Large intestine (tissue), 3 donors: ENCODE measurements around the gene TTC7B. TPM values are rescaled to one million over a fixed set of nuclear protein-coding genes. Genes with fewer than 3 reads are reported as not detected.

Source experiments
- DNase-seq, 2 donors: peaks; one replicate each; pipeline versions ENCODE4 v3.0.0 to v3.0.0-alpha.2; 2013
- H3K27ac ChIP-seq: one replicate; pipeline ENCODE4 v1.5.1; 2013; ENCODE audit warnings: low read length
- H3K27me3 ChIP-seq: 2 replicates; pipeline ENCODE4 v1.6.1; 2013; ENCODE audit warnings: low read length; ENCODE audit not compliant: control insufficient read depth, insufficient read depth
- H3K36me3 ChIP-seq: 2 replicates; pipeline ENCODE4 v1.6.1; 2013; ENCODE audit warnings: low read length; ENCODE audit not compliant: control insufficient read depth, insufficient read depth
- H3K4me1 ChIP-seq: one replicate; pipeline ENCODE4 v1.6.1; 2013; ENCODE audit warnings: low read length; ENCODE audit not compliant: control insufficient read depth, insufficient read depth
- H3K4me3 ChIP-seq: one replicate; pipeline ENCODE4 v1.5.1; 2013; ENCODE audit warnings: low read length
- H3K9me3 ChIP-seq: one replicate; pipeline ENCODE4 v1.6.1; 2013; ENCODE audit warnings: mild to moderate bottlenecking, low read depth, low read length, moderate library complexity; ENCODE audit not compliant: control insufficient read depth
- WGBS: methylation state at CpG from one replicate; pipeline ENCODE4 v1.1.5; 2013; ENCODE audit warnings: low lambda C conversion rate; ENCODE audit not compliant: insufficient coverage; 5-methylcytosine and 5-hydroxymethylcytosine counted together
- polyA plus RNA-seq: library from polyadenylated mRNA; unstranded; fragments of 120-200 nt; gene quantifications from one replicate; pipeline ENCODE4 v1.2.1, GENCODE V29; 2013

Gene TTC7B
- polyA plus RNA-seq, 1 donor, result 12.2 TPM

DNA sequence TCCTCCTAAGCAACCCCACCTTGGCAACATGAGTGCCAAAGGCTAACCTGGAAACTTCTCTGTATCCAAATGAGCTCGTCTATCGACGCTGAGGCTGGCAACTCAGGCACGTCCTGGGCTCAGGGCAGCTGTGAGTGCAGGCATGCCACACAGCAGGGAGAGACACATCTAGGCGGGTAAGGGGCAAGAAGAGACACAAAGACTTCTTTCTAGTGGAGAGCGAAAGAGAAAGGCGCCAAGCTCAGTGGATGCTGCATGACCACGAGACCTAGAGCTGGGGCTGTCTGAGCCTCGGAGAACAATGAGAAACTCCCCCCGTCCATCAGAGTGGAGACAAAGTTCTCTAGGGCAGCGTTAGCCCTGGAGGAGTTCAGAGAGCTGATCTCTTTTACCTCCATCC, 249.0 kb downstream of the TTC7B start:
- no peak for DNase-seq
- Histone ChIP-seq H3K9me3 (no peaks in the 10 kb centered on the region), H3K27me3 (no peaks in the 10 kb centered on the region), H3K27ac (no peak overlapping the region), H3K4me1 (no peaks in the 10 kb centered on the region), H3K4me3 (no peak overlapping the region), H3K36me3 (no peaks in the 10 kb centered on the region)
- WGBS, result no CpG with 5 or more reads among the region's 11 CpGs

DNA sequence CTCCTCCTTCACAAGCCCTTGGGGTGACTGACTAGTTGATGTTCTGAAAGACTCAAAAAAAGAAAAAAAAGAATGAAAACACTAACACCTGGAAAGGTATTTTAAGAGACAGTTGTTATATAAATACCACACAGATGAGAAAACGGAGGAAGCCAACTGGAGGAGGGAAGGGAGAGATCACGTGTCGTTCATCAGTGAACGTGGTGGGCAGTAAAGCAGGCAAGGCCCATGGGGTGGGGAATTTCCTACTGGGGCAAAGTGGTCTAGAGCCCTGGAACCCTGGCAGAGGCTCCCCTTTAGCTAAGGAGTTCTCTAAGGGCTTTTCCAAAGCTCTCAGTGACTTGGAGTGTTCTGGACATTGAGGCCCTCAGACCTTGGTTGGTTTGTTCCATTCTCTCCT, 249.7 kb downstream of the TTC7B start:
- no peaks in the 10 kb centered on the region for H3K27me3 ChIP-seq
- DNase-seq, result no peak
- WGBS, result no CpG with 5 or more reads among the region's 4 CpGs
- no peak overlapping the region for H3K4me3 ChIP-seq
- H3K9me3 ChIP-seq, result no peaks in the 10 kb centered on the region
- no peak overlapping the region for H3K27ac ChIP-seq
- no peaks in the 10 kb centered on the region for H3K36me3 ChIP-seq
- H3K4me1 ChIP-seq, result no peaks in the 10 kb centered on the region

DNA sequence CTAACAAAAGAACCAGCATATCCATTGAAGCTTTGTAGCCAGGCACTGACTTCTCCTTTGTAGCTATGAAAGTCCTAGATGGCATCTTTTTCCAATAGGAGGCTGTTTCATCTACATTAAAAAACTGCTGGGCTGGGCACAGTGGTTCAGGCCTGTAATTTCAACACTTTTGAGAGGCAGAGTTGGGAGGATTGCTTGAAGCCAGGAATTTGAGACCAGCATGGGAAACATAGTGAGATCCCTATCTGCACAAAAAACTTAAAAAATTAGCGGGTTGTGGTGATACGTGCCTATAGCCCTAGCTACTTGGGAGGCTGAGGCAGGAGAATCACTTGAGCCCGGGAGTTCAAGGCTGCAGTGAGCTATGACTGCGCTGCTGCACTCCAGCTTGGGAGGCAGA, 251.7 kb downstream of the TTC7B start:
- Histone ChIP-seq H3K27ac (no peak overlapping the region), H3K36me3 (no peaks in the 10 kb centered on the region), H3K4me1 (no peaks in the 10 kb centered on the region), H3K4me3 (no peak overlapping the region), H3K9me3 (no peaks in the 10 kb centered on the region), H3K27me3 (no peaks in the 10 kb centered on the region)
- no peak for DNase-seq
- WGBS, result 100% methylated on average over 1 of the region's 4 CpGs

DNA sequence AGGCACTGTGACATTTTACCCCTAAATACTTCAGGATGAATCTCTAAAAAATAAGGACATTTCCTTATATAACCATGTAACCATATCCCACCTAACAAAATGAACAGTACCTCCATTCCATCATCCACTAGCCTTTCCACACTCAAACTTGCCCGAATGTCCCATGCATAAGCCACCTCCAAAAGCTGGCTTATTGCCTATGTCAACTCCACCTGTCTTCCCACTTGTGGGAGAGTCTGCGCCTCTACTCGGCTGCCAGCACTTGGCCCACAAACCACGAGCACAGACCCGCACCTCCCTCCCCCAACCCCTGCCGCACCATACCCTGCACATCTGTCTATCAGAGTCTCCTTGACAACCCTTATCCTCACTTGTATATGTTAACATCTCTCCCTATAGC, 253.6 kb downstream of the TTC7B start:
- DNase-seq, result no peak
- no peaks in the 10 kb centered on the region for H3K36me3 ChIP-seq
- H3K4me3 ChIP-seq, result no peak overlapping the region
- H3K4me1 ChIP-seq, result peaks cover 4% of the 10 kb centered on the region
- no peaks in the 10 kb centered on the region for H3K27me3 ChIP-seq
- H3K27ac ChIP-seq, result no peak overlapping the region
- H3K9me3 ChIP-seq, result no peaks in the 10 kb centered on the region
- WGBS, result no CpG with 5 or more reads among the region's 6 CpGs

DNA sequence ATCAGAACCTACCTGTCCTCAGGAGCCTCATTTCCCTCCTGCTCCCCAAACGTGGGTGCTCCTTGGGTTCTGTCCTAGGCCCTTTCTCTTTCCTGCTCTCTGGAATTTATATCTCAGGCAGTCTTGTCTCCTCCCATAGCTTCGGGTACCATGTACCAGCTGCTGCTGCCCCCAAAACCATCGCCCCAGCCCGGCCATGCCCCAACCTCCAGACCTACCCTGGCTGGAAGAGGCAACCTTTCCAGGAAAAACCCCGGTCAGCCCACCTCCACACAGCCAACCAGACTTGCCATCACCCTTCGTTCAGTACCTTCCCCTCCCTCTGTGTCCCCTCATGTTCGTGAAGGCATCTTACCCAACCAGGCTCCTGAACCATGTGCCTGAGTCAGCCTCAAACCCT, 254.3 kb downstream of the TTC7B start:
- WGBS, result 88% methylated on average over 1 of the region's 7 CpGs

DNA sequence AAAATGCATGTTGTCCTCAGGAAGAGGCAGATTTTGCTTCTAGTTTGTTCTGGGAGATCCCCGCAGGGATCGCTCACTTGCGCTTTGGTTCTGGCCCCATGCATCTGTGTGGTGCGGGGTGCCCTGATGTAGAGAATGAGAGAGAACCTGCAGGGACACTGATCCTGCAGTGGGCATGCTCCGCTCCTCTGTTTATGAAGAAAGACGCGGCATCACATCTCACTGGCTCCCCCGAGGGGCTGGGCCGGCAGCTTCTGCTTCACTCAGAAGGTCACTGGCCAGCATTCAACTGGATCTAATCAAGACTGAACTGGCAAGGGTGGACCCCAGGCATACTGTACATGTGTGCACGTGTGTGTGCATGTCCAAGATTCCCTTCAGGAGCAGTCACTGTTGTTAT, 255.2 kb downstream of the TTC7B start:
- no CpG with 5 or more reads among the region's 10 CpGs for WGBS
- DNase-seq, result no peak
- Histone ChIP-seq H3K4me1 (peaks cover 21% of the 10 kb centered on the region), H3K4me3 (no peak overlapping the region), H3K27me3 (no peaks in the 10 kb centered on the region), H3K9me3 (no peaks in the 10 kb centered on the region), H3K36me3 (no peaks in the 10 kb centered on the region), H3K27ac (no peak overlapping the region)

More for the DNA sequence above, 254.3 kb downstream of the TTC7B start:
- Histone ChIP-seq H3K9me3 (no peaks in the 10 kb centered on the region), H3K27me3 (no peaks in the 10 kb centered on the region), H3K4me3 (no peak overlapping the region), H3K4me1 (peaks cover 11% of the 10 kb centered on the region), H3K36me3 (no peaks in the 10 kb centered on the region), H3K27ac (no peak overlapping the region)
- no peak for DNase-seq

DNA sequence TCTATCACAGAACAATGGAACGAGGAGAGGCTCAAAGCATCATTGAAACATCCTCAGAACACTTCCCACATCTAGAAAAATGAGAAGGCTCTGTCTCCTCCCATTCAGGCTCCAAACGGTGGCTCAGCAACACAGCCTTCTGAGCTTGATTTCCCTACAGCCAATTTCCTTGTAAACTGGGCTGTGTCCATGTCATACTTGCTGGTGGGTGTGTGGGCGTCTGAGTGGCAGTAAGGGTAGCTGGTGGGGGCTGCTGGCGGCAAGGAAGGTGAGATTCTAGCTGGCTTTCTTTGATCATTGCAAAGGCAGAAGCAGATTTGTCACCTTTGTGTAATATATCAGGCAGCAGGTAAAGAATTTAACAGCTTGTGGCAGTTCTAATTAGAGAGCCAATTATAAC, 255.7 kb downstream of the TTC7B start:
- Histone ChIP-seq H3K27me3 (no peaks in the 10 kb centered on the region), H3K4me3 (no peak overlapping the region), H3K4me1 (peaks cover 24% of the 10 kb centered on the region), H3K9me3 (no peaks in the 10 kb centered on the region), H3K27ac (no peak overlapping the region), H3K36me3 (no peaks in the 10 kb centered on the region)
- no CpG with 5 or more reads among the region's 4 CpGs for WGBS
- DNase-seq, result no peak

DNA sequence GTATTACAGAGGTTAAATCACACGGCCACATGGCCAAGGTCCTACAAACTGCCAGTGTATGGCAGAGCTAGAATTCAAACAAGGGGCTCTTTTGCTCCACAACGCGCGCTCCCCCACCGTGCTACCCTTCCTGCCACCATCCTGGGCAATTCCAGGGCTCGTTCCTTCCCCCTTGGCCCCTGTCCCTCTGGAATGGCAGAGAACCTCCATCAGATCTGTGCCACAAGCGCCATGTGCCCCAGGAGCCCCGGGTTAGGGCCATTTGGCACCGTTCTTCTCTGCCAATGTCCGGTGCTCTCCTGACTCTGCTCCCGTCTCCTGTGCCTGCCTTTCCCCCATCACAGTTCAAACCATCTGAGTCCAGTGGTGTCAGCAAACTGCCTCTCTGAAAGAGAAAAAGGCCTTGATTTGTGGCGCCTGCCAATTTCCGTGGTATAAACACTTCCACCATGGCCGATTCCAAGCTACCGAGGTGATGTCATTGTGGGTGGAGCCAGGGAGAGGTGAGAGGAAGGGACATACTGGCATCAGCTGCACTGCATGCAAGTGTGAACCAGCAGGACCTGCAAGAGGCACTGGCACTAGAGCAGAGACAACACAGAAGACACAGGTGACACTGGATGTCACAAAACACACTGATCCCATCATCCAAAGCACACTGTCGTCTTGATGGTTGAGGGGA, 256.3 kb downstream of the TTC7B start:
- WGBS, result no CpG with 5 or more reads among the region's 16 CpGs
- no peaks in the 10 kb centered on the region for H3K9me3 ChIP-seq
- H3K27me3 ChIP-seq, result no peaks in the 10 kb centered on the region
- peaks cover 24% of the 10 kb centered on the region for H3K4me1 ChIP-seq
- H3K4me3 ChIP-seq, result no peak overlapping the region
- no peak for DNase-seq
- no peak overlapping the region for H3K27ac ChIP-seq
- H3K36me3 ChIP-seq, result no peaks in the 10 kb centered on the region

DNA sequence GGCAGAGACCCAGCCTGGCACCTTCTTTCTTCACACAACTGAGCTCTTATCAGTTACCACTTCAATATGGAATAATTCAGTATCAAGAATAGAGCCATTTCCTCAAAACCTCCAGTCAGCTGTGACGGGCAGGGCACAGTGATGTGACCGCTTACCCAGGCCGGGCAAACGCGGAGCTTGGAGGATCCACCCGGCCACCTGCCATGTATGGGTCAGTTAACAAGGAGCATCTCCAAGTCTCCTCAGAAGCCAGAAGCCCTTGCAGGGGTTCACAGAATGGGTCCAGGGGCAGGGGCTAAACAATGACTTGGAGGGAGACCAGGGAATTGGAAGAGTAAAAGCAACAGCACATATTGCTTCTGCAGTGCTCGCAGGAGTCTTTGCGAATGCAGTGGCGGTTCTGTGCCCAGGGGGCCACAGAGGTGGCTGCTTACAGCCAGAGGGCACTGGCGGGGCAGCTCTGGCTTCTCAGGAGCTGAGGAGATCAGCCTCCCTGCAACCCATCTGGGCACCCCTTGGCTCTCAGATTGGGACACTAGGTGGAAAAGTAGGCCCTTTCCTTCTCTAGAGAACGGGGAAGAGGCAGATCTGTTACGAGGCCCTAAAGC, 257.1 kb downstream of the TTC7B start:
- Histone ChIP-seq H3K27me3 (no peaks in the 10 kb centered on the region), H3K4me1 (peaks cover 24% of the 10 kb centered on the region), H3K27ac (no peak overlapping the region), H3K4me3 (no peak overlapping the region), H3K36me3 (no peaks in the 10 kb centered on the region), H3K9me3 (no peaks in the 10 kb centered on the region)
- DNase-seq, result no peak
- no CpG with 5 or more reads among the region's 12 CpGs for WGBS

DNA sequence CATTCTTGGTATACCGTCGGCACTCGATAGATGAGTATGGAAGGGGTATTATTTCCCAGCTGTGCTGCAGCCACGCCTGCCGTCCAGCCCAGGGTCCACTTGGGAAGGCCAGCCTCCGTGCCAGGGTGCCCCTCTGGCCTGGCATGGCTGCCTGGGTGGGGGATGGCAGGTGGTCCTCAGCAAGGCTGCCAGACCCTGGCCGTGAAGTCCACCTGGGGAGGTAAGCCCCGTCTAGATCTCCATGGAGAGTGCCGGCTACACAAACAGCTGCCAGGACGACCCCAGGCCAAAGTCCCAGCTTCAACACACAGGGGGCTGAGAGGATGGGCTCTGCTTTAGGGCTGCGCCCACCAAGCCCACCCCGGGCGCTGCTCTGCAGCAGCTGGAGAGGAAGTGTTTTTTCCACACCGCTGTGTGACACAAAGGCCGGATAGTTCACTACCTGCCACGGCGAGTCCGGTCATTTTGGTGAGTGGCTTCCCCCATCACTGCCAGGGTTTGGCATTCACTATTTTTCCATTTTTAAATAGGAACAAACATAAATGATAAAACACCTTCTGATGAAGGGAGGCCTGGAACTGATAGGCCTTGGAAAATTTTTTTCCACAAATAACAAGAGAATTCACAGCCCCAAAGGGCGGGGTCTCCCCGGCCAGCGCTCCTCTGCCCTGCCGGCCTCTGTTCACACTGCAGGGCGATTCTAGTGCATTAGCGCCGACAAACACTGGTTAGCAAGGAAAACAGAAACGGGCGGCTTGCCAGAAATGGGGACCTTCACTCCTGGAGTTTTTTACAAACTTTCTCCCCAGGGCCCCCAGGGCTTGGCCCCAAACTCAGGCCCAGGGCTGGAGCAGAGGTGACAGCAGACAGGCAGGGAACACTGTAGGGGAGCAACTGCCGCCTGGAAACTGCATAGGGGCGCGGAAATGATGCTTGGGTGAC, 257.9 kb downstream of the TTC7B start:
- Histone ChIP-seq H3K4me1 (peaks cover 24% of the 10 kb centered on the region), H3K36me3 (no peaks in the 10 kb centered on the region), H3K27ac (no peak overlapping the region), H3K27me3 (no peaks in the 10 kb centered on the region), H3K4me3 (no peak overlapping the region), H3K9me3 (no peaks in the 10 kb centered on the region)
- no CpG with 5 or more reads among the region's 30 CpGs for WGBS
- DNase-seq, result peak in 1 of 2 donors; percentile 29
